GM23338 (cell line): ENCODE measurements around the gene TENM3. TPM values are rescaled to one million over a fixed set of nuclear protein-coding genes. Genes with fewer than 3 reads are reported as not detected.

Source experiments
- ATAC-seq: fragments of 200-7000 bp; cut with Tn5 transposase; 3 replicates; pipeline ENCODE4 v1.9.1; 2020
- DNase-seq: peaks from one replicate; pipeline ENCODE4 v3.0.0-alpha.2; 2015; ENCODE audit warnings: low spot score
- H2AFZ ChIP-seq: fragments of 200-600 bp; sonication (generic); 2 replicates; pipeline ENCODE4 v1.8.0; 2016; ENCODE audit warnings: antibody characterized with exemption, mild to moderate bottlenecking, moderate library complexity
- H3F3A ChIP-seq: fragments of 200-600 bp; sonication (generic); replicated peaks from 2 replicates; pipeline ENCODE4 v1.8.0; 2017; ENCODE audit warnings: antibody characterized with exemption, mixed run types, low read depth
- H3K27ac ChIP-seq: fragments of 200-600 bp; sonication (generic); 2 replicates; pipeline ENCODE4 v1.6.1; 2016; ENCODE audit warnings: low read depth
- H3K27me3 ChIP-seq: fragments of 200-600 bp; sonication (generic); 2 replicates; pipeline ENCODE4 v1.8.0; 2016; ENCODE audit warnings: mild to moderate bottlenecking, mixed run types, moderate library complexity; ENCODE audit not compliant: insufficient read depth
- H3K36me3 ChIP-seq: fragments of 200-600 bp; sonication (generic); 2 replicates; pipeline ENCODE4 v1.8.0; 2016; ENCODE audit warnings: mild to moderate bottlenecking; ENCODE audit not compliant: insufficient read depth
- H3K4me1 ChIP-seq: fragments of 200-600 bp; sonication (generic); 2 replicates; pipeline ENCODE4 v1.8.0; 2016; ENCODE audit warnings: mild to moderate bottlenecking, moderate library complexity; ENCODE audit not compliant: insufficient read depth
- H3K4me2 ChIP-seq: fragments of 200-600 bp; sonication (generic); 2 replicates; pipeline ENCODE4 v1.7.1; 2017; ENCODE audit warnings: mixed run types
- H3K4me3 ChIP-seq: fragments of 200-600 bp; sonication (generic); 2 replicates; pipeline ENCODE4 v1.6.1; 2016; ENCODE audit warnings: mixed run types
- H3K79me2 ChIP-seq: fragments of 200-600 bp; sonication (generic); replicated peaks from 2 replicates; pipeline ENCODE4 v1.8.0; 2017; ENCODE audit warnings: mild to moderate bottlenecking; ENCODE audit not compliant: insufficient read depth
- H3K9me2 ChIP-seq: fragments of 200-600 bp; sonication (generic); 2 replicates; pipeline ENCODE4 v1.8.0; 2017; ENCODE audit not compliant: insufficient read depth
- H4K20me1 ChIP-seq: fragments of 200-600 bp; sonication (generic); replicated peaks from 2 replicates; pipeline ENCODE4 v1.8.0; 2017; ENCODE audit warnings: mild to moderate bottlenecking; ENCODE audit not compliant: insufficient read depth
- H3K27ac Mint-ChIP-seq: 2 replicates; pipeline ENCODE4 v1.8.0; 2020; ENCODE audit warnings: inconsistent platforms, mild to moderate bottlenecking, moderate library complexity, mixed read lengths
- H3K27me3 Mint-ChIP-seq: 3 replicates; pipeline ENCODE4 v1.8.0; 2022; ENCODE audit warnings: low read depth, mild to moderate bottlenecking, moderate library complexity, mixed read lengths, inconsistent platforms; ENCODE audit not compliant: insufficient read depth, poor library complexity
- H3K36me3 Mint-ChIP-seq: 3 replicates; pipeline ENCODE4 v1.8.0; 2021; ENCODE audit warnings: low read depth, mild to moderate bottlenecking, inconsistent platforms, moderate library complexity, mixed read lengths
- H3K4me1 Mint-ChIP-seq: 3 replicates; pipeline ENCODE4 v1.8.0; 2020; ENCODE audit warnings: mild to moderate bottlenecking, inconsistent platforms, mixed read lengths
- H3K4me3 Mint-ChIP-seq: 3 replicates; pipeline ENCODE4 v1.8.0; 2021; ENCODE audit warnings: moderate library complexity, mild to moderate bottlenecking, inconsistent platforms, mixed read lengths
- H3K9me3 Mint-ChIP-seq: 3 replicates; pipeline ENCODE4 v1.8.0; 2020; ENCODE audit warnings: moderate library complexity, mild to moderate bottlenecking, inconsistent platforms, mixed read lengths
- NANOG ChIP-seq: IDR thresholded peaks from 2 replicates; pipeline ENCODE4 v1.6.1; 2016; ENCODE audit warnings: antibody characterized with exemption, borderline replicate concordance
- STAT1 ChIP-seq: IDR thresholded peaks from one replicate; pipeline ENCODE4 v1.6.1; 2016; ENCODE audit warnings: antibody characterized with exemption; ENCODE audit not compliant: unreplicated experiment
- ZNF114 ChIP-seq: fragments of 250-450 bp; sonication (Bioruptor Pico); IDR thresholded peaks from 2 replicates; pipeline ENCODE4 v1.5.0; 2020; ENCODE audit warnings: mild to moderate bottlenecking, moderate library complexity
- ZNF331 ChIP-seq: fragments of 250-450 bp; sonication (Bioruptor Pico); IDR thresholded peaks from 2 replicates; pipeline ENCODE4 v1.5.0; 2020; ENCODE audit warnings: low read depth, mild to moderate bottlenecking, moderate library complexity
- polyA plus RNA-seq: library from polyadenylated mRNA; unstranded; fragments of >200 nt; fragmentation: Nextera tagmentation; extraction: Ambion mirVana; gene quantifications from 2 replicates; pipeline ENCODE4 v1.2.1, GENCODE V29; 2016
- total RNA-seq: library from RNA; depleted of rRNA; stranded (reverse); fragments of >200 nt; shearing (Covaris generic); gene quantifications from 2 replicates; pipeline ENCODE4 v1.2.3, GENCODE V29; 2014
- TF ChIP-seq, protein P1 (sequence below): IDR thresholded peaks from one replicate; pipeline ENCODE4 v1.6.1; 2018; ENCODE audit warnings: antibody characterized with exemption; ENCODE audit not compliant: unreplicated experiment
- TF ChIP-seq, protein P2 (sequence below): IDR thresholded peaks from 2 replicates; pipeline ENCODE4 v1.6.1; 2016; ENCODE audit warnings: antibody characterized with exemption
- TF ChIP-seq, protein P3 (sequence below): fragments of 250-450 bp; sonication (Bioruptor Pico); IDR thresholded peaks from 2 replicates; pipeline ENCODE4 v1.5.0; 2020; ENCODE audit warnings: mild to moderate bottlenecking, moderate library complexity
- TF ChIP-seq, protein P4 (sequence below), 2 experiments: fragments of 200-600 bp in 1 of 2; sonication (generic) in 1 of 2; conservative IDR thresholded peaks; 2 replicates each; pipeline versions ENCODE4 v1.5.1 to v1.6.1; 2016 to 2017; ENCODE audit warnings: antibody characterized with exemption in 2 of 2, low read depth in 2 of 2, mild to moderate bottlenecking in 2 of 2, moderate library complexity in 1 of 2

TENM3 gene
- total and polyA plus RNA-seq, 2 experiments from 2014 or later: 22.2 to 128 TPM

DNA sequence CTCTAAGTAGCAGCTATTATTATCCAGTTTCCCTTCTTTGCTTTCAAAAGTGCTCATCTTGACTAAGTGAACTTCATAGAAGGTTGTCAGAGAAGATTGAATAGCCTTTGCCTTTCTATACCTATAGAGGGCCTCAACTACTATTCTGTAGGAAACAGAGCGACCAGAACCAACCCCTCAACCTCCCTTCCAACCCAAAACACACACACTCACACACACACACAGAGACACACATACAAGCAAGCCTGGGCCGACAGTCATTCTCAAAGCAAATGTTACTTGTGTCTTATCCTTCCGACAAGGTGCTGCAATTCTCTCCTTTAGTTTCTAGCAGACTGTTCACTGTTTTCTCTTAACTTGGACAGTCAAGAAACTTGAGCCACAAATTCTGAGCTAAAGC lies 472.3 kb downstream of the TENM3 start (continued):
- TF ChIP-seq STAT1 (no peak), NANOG (no peak)
- TF ChIP-seq, protein P1, sequence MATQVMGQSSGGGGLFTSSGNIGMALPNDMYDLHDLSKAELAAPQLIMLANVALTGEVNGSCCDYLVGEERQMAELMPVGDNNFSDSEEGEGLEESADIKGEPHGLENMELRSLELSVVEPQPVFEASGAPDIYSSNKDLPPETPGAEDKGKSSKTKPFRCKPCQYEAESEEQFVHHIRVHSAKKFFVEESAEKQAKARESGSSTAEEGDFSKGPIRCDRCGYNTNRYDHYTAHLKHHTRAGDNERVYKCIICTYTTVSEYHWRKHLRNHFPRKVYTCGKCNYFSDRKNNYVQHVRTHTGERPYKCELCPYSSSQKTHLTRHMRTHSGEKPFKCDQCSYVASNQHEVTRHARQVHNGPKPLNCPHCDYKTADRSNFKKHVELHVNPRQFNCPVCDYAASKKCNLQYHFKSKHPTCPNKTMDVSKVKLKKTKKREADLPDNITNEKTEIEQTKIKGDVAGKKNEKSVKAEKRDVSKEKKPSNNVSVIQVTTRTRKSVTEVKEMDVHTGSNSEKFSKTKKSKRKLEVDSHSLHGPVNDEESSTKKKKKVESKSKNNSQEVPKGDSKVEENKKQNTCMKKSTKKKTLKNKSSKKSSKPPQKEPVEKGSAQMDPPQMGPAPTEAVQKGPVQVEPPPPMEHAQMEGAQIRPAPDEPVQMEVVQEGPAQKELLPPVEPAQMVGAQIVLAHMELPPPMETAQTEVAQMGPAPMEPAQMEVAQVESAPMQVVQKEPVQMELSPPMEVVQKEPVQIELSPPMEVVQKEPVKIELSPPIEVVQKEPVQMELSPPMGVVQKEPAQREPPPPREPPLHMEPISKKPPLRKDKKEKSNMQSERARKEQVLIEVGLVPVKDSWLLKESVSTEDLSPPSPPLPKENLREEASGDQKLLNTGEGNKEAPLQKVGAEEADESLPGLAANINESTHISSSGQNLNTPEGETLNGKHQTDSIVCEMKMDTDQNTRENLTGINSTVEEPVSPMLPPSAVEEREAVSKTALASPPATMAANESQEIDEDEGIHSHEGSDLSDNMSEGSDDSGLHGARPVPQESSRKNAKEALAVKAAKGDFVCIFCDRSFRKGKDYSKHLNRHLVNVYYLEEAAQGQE: no peak

DNA sequence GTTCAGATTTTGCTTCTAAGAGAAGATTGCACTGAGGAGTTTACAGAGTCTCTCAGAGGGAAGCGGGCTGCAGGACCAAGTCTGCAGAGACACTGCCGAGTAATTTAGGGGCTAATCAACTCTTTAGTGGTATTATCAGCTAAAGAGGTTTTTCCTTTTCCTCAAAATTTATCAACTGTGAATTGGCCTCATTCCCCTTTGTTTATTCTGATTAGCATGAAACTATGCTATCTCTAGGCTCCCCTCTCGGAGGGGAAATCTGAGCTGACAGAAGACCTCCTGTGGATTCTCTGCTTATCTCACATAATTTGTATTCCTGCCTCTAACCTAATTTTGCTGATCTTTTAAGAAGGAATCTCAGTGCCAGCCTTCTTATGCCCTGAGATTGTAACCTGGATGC lies 473.0 kb downstream of the TENM3 start:
- H3K36me3 ChIP-seq: no peaks in the 10 kb centered on the region
- H3K27ac ChIP-seq: peak overlapping the region; percentile 61; the same call in 1 of the 2 replicates
- no peaks in the 10 kb centered on the region for H4K20me1 ChIP-seq
- no peaks in the 10 kb centered on the region for H3K9me2 ChIP-seq
- TF ChIP-seq, protein P1: no peak
- TF ChIP-seq, protein P2, sequence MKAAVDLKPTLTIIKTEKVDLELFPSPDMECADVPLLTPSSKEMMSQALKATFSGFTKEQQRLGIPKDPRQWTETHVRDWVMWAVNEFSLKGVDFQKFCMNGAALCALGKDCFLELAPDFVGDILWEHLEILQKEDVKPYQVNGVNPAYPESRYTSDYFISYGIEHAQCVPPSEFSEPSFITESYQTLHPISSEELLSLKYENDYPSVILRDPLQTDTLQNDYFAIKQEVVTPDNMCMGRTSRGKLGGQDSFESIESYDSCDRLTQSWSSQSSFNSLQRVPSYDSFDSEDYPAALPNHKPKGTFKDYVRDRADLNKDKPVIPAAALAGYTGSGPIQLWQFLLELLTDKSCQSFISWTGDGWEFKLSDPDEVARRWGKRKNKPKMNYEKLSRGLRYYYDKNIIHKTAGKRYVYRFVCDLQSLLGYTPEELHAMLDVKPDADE: no peak
- no peak for TF ChIP-seq STAT1
- TF ChIP-seq, protein P3, sequence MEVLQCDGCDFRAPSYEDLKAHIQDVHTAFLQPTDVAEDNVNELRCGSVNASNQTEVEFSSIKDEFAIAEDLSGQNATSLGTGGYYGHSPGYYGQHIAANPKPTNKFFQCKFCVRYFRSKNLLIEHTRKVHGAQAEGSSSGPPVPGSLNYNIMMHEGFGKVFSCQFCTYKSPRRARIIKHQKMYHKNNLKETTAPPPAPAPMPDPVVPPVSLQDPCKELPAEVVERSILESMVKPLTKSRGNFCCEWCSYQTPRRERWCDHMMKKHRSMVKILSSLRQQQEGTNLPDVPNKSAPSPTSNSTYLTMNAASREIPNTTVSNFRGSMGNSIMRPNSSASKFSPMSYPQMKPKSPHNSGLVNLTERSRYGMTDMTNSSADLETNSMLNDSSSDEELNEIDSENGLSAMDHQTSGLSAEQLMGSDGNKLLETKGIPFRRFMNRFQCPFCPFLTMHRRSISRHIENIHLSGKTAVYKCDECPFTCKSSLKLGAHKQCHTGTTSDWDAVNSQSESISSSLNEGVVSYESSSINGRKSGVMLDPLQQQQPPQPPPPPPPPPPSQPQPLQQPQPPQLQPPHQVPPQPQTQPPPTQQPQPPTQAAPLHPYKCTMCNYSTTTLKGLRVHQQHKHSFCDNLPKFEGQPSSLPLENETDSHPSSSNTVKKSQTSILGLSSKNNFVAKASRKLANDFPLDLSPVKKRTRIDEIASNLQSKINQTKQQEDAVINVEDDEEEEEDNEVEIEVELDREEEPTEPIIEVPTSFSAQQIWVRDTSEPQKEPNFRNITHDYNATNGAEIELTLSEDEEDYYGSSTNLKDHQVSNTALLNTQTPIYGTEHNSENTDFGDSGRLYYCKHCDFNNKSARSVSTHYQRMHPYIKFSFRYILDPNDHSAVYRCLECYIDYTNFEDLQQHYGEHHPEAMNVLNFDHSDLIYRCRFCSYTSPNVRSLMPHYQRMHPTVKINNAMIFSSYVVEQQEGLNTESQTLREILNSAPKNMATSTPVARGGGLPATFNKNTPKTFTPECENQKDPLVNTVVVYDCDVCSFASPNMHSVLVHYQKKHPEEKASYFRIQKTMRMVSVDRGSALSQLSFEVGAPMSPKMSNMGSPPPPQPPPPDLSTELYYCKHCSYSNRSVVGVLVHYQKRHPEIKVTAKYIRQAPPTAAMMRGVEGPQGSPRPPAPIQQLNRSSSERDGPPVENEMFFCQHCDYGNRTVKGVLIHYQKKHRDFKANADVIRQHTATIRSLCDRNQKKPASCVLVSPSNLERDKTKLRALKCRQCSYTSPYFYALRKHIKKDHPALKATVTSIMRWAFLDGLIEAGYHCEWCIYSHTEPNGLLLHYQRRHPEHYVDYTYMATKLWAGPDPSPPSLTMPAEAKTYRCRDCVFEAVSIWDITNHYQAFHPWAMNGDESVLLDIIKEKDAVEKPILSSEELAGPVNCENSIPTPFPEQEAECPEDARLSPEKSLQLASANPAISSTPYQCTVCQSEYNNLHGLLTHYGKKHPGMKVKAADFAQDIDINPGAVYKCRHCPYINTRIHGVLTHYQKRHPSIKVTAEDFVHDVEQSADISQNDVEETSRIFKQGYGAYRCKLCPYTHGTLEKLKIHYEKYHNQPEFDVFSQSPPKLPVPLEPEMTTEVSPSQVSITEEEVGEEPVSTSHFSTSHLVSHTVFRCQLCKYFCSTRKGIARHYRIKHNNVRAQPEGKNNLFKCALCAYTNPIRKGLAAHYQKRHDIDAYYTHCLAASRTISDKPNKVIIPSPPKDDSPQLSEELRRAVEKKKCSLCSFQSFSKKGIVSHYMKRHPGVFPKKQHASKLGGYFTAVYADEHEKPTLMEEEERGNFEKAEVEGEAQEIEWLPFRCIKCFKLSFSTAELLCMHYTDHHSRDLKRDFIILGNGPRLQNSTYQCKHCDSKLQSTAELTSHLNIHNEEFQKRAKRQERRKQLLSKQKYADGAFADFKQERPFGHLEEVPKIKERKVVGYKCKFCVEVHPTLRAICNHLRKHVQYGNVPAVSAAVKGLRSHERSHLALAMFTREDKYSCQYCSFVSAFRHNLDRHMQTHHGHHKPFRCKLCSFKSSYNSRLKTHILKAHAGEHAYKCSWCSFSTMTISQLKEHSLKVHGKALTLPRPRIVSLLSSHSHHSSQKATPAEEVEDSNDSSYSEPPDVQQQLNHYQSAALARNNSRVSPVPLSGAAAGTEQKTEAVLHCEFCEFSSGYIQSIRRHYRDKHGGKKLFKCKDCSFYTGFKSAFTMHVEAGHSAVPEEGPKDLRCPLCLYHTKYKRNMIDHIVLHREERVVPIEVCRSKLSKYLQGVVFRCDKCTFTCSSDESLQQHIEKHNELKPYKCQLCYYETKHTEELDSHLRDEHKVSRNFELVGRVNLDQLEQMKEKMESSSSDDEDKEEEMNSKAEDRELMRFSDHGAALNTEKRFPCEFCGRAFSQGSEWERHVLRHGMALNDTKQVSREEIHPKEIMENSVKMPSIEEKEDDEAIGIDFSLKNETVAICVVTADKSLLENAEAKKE (CRISPR knock-in tag): no peak
- TF ChIP-seq ZNF114 (CRISPR knock-in tag): no peak
- TF ChIP-seq, protein P4, sequence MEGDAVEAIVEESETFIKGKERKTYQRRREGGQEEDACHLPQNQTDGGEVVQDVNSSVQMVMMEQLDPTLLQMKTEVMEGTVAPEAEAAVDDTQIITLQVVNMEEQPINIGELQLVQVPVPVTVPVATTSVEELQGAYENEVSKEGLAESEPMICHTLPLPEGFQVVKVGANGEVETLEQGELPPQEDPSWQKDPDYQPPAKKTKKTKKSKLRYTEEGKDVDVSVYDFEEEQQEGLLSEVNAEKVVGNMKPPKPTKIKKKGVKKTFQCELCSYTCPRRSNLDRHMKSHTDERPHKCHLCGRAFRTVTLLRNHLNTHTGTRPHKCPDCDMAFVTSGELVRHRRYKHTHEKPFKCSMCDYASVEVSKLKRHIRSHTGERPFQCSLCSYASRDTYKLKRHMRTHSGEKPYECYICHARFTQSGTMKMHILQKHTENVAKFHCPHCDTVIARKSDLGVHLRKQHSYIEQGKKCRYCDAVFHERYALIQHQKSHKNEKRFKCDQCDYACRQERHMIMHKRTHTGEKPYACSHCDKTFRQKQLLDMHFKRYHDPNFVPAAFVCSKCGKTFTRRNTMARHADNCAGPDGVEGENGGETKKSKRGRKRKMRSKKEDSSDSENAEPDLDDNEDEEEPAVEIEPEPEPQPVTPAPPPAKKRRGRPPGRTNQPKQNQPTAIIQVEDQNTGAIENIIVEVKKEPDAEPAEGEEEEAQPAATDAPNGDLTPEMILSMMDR (conservative IDR thresholded peaks at IDR 0.05; ENCODE audit: low read depth in 2 of 2): no peak
- no peak for TF ChIP-seq ZNF331 (CRISPR knock-in tag)
- H3F3A ChIP-seq: no peaks in the 10 kb centered on the region
- Mint-ChIP-seq H3K27me3 (no peaks in the 10 kb centered on the region), H3K9me3 (no peaks in the 10 kb centered on the region), H3K27ac (peak overlapping the region; percentile 78; the same call in 1 of the 2 replicates), H3K4me1 (peaks cover 20% of the 10 kb centered on the region), H3K36me3 (peaks cover 9% of the 10 kb centered on the region), H3K4me3 (no peak overlapping the region)
- H3K4me1 ChIP-seq: peaks cover 14% of the 10 kb centered on the region
- no peaks in the 10 kb centered on the region for H3K79me2 ChIP-seq
- H3K4me3 ChIP-seq: peak overlapping the region; percentile 13; the same call in 1 of the 2 replicates
- DNase-seq: peak; percentile 44
- peak; percentile 71 for ATAC-seq
- H2AFZ ChIP-seq: no peak overlapping the region
- peak overlapping the region; percentile 46 for H3K4me2 ChIP-seq
- no peaks in the 10 kb centered on the region for H3K27me3 ChIP-seq
